ENCODE measurements around the gene MS4A14.
"Not testable (repeated sequence)": the region's sequence is repeated elsewhere in the genome, so short reads cannot be mapped to it uniquely, and the experiment has no call there.

MS4A14 gene

DNA sequence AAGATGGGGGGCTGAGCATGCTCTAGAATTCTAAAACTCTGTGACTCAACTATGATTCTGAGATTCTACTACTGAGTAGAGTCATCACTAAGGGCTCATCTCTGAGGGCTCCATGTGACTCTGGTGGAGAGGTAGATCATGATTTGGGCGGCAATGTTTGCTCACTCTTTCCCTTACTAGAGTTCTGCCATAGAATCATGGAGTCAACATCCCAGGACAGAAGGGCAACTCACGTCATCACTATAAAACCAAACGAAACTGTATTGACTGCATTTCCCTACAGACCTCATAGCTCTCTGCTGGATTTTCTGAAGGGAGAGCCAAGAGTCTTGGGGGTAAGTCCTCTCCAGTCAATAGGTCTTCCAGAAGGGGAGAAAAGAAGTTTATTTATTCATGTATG lies at the start of gene MS4A14:
MS4A14 (plus strand) TSS at position 78 of the 400 bp plus-strand sequence; CDS start at position 198, 120 bp downstream.
- no peak for DNase-seq

DNA sequence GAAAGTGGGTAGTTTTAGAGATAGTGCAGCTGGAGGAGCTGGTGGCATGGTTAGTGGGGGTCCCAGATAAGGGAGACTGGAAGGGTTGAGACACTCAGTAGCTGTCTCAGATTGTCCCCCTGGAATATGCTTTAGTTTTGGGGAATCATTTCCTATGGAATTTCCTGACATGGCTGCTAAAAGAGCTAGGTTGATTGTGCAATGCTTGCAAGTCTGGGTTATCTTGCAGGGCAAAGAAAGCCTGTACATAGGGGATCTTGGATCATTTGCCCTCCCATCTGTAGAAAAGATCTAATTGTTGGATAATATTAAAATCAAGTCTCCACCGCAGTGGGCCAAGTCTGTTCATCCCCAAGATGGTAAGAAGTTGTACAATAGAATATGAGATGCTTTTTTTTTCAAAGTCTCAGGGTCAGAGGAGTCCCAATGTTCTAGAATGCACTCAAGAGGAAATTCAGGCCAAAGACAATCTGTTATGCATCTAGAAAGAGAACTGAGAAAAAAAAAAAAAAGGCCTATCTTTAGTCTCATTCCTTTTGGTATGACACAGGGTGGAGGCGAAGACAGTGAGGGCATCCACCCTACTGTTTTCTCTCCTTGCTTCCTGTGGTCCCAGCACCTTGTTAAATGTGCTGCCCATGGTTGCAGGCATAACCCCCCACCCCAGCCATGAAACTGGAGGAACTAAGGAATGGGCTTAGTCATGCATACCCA lies 49.0 kb upstream of the MS4A14 start:
- DNase-seq: no peak

- DNase-seq: no peak
These were observed 48.1 kb upstream of the MS4A14 start for GRCh38 chr11:60348116-60348515.

DNA sequence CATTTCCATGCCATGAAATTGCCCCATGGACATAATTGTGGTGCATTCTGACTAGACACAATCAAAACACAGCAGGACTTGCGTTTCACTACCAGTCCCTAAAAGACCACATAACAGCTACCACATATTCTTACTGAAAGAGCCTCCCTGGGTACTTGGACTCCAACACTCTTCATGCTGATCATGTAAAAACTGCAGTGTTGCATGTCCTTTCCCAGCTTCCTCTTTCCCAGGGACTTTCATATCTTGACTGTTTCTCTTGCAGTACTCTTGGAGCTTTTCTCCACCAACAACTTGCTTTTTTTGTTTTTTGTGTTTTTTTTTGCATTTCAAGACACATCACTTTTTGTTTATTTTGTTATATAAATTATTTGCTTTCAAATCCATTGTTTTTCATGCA lies 46.3 kb upstream of the MS4A14 start:
- no peak for DNase-seq

DNA sequence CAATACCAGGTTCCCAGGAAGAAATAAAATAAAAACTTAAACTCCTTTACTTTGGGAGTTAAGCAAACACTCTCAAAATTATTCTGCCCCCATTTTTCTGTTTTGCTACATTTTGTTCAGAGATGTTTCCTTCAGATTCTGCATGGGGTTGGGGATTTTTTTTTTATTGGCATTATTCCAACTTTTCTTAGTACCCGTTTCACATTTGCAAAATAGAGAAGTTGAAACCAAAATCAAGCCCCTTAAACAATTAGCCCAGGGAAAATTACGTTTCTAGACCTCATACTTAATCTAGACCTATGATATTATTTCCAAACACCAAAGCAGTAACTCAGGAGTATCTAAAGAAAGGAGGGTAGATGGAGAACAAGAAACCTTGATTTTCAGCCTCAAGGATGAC lies 38.5 kb upstream of the MS4A14 start:
- no peak for DNase-seq

DNA sequence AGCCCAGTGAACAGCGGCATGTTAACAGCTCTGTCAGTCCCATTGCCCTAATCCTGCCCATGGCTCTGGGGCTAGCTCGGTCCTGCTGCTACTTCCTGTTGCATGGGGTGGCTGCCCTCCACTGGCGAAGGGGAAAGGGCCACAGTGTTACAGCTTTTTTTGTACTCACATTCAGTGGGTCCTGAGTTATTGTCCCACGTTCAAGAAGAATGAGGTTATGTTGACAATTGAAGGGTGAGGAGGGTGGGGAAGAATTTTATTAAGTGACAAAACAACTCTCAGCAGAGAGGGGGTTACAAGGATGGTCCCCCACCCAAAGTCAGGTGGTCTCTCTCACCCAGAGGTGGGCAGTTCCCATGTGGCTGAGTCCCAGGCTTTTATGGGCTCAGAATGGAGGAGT lies 35.6 kb upstream of the MS4A14 start:
- DNase-seq: no peak

- no peak for DNase-seq
These were observed 34.0 kb upstream of the MS4A14 start for GRCh38 chr11:60362241-60362640.

GRCh38 chr11:60363542-60364470 lies 32.5 kb upstream of the MS4A14 start:
- DNase-seq: no peak

DNA sequence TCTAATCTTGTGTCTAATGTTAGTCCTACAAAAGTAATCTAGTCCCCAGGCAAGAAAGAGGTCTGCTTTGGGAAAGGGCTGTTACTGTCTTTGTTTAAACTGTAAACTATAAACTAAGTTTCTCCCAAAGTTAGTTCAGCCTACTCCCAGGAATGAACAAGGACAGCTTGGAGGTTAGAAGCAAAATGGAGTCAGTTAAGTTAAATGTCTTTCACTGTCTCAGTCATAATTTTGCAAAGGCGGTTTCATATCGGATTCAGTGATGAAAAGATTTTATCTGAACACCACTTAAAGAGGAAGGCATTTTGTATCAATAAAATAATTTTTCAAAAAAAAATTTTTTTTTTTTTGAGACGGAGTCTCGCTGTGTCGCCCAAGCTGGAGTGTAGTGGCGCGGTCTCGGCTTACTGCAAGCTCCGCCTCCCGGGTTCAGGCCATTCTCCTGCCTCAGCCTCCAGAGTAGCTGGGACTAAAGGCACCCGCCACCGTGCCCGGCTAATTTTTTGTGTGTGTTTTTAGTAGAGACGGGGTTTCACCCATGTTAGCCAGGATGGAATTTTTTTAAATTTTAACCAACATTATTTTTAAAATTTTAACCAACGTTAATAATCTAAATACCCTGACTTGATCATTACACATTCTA lies 29.9 kb upstream of the MS4A14 start:
- DNase-seq: not testable (repeated sequence)

DNA sequence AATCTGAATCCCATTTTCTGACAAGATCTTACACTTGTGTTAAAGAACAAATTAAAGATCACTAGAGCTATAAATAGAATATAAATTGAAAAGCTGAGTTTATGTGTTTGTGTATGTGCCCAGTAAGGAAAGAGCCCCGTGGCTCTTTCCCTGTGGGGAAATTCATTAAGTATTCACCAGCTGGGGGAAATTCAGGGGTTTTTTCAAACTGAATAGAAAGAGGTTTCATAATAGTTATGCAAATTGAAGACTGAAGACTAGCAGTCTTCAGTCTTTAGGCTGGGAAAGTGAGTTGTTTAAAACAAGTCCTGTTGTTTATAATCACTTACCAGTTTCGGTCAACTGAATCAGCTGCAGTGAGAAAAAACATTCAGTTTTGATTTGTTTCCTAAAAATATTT lies 29.2 kb upstream of the MS4A14 start:
- DNase-seq: no peak

DNA sequence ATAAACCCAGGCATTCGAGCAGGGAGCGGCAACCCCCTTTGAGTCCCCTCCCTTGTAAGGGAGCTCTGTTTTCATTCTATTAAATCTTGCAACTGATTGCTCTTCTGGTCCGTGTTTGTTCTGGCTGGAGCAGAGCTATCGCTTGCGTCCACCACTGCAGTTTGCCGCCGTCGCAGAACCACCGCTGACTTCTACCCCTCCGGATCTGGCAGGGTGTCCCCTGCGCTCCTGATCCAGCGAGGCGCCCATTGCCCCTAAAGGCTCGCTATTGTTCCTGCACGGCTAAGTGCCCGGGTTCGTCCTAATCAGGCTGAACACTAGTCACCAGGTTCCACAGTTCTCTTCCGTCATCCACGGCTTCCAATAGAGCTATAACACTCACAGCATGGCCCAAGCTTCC lies 28.4 kb upstream of the MS4A14 start:
- no peak for DNase-seq

DNA sequence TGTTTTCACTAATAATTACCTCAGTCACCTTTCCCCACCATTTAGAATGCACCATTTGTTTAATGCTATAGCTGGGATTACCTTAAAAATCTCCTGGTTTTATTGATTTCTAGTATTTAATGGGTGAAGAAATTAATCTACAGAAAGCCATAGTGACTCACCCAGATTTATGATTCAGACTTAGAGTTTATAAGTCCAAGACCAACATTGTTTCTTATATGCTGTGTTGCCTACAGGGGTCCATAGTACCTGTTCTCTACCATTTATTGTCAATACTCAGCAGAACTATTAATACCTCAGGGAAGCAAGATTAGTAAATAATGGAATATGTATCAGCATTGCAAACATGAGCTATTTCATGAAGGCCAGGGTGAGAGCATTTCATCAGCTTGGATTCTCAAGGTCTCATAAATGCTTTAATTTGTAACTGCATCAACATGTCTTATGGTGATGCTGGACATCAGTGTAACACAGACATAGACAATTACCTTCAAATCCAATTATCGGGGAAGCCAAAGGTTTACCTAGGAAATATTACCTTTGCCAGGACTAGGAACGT lies 25.9 kb upstream of the MS4A14 start:
- no peak for DNase-seq

DNA sequence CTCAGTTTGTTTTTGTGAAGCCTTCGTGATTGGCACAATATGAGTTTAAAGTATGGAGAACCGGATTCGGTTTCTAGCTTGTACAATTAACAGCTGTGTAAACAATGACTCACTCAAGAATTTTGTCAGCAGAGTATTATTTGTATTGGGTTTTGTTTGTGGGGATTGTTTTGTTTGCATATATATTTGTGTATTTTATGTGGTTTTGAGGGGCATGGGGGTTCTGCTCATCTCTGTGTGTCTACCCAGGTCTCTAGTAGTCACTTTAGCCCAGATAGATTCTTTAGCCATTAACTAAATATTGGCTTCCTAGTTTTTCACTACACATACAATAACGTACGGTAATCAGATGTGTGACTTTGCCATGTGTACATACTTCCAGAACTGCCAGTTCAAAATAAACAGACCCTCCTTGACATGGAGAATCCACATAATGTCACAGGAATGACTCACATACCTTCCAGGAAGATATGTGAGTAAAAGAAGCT lies 25.4 kb upstream of the MS4A14 start:
- no peak for DNase-seq

GRCh38 chr11:60371386-60371785 lies 24.9 kb upstream of the MS4A14 start:
- DNase-seq: no peak

GRCh38 chr11:60371854-60372253 lies 24.4 kb upstream of the MS4A14 start:
- no peak for DNase-seq

GRCh38 chr11:60372767-60373166 lies 23.5 kb upstream of the MS4A14 start:
- no peak for DNase-seq

DNA sequence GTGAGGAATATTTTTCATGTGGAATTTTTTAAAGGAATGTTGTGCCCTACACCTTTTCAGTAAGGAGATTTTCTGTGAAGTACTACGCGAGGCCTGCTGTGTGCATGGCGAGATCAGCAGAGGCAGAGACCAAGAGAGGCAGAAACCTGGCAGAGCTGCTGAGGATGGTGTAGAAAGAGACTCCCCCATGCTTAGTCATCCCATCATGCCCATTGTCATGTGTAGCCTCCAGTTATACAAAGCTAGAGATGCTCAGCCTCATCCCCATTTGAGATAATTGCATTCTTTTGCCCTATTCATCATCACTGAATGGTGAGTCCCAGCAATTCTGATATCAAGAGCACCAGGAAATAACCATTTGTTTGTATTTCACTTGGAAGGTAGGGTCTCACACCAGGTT lies 20.9 kb upstream of the MS4A14 start:
- no peak for DNase-seq

DNA sequence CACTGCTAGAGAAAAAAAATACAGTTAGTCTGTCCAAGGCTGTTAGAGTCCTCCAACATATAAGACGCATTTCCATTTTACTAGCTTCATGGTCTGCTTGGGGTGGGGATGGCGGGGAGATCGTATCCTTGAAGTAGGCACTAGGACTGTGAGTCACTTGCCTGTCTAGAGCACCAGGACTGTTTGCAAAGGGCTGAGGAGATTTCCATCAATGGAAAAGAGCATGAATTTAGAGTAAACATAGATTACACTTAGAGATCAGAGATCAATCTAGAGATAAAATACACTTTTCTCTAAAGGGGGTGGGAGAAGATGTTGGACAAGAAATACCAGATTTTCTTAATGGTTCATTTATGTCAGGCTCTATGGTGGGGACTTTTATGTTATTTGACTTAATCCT lies 19.7 kb upstream of the MS4A14 start:
- no peak for DNase-seq

DNA sequence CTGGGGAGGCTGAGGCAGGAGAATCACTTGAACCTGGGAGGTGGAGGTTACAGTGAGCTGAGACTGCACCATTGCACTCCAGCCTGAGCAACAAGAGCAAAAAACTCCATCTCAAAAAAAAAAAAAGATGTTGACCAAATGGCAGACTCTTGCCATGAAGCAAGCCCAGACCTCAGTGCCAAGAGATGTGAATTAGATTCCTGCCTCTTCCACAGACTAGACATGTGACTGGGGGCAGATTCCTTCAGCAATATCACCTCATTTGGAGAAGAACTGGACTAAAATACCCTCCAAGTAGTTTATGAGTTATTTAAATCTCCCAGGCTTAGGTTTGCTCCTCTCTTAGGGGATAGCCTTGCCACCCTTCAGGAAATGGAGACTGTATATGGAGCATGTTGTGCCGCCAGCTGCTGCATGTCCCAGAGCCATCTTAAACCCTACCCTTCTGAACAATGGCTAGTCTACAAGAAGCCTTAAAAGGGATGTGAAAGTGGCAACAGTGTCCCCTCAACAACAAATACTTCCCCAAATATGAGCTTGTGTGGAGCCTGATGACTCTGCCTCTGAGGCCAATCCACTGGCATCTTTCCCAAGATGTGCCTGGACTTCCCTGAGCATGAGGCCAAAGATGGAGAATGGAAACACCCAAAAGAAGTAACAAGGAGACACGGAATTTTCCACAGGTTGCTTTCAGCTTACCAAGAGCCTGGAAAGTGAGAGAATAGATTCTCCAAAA lies 18.7 kb upstream of the MS4A14 start:
- DNase-seq: no peak

DNA sequence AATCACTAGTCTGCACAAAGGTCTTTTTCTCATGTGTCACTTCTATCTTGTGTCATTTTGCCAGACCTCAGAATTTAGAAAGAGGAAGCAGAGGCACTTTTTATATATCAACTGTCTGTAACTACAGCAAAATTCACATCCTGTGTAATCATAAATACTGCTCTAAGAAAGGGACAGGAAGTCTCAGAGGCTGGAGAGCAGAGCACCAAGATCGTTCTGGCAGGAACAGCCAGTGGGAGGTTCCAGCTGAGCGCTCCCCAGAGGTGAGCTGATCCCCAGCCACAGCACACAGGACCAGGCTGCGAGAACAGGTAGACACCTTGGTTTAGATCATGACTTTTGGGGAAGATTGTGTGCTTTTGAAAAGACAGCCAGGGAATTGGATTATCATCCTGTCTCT lies 17.9 kb upstream of the MS4A14 start, which contains the start of gene MS4A7:
MS4A7 (plus strand) TSS at position 179 of the 400 bp plus-strand sequence. CDS start 4,610 bp downstream, outside the sequence.
- no peak for DNase-seq

DNA sequence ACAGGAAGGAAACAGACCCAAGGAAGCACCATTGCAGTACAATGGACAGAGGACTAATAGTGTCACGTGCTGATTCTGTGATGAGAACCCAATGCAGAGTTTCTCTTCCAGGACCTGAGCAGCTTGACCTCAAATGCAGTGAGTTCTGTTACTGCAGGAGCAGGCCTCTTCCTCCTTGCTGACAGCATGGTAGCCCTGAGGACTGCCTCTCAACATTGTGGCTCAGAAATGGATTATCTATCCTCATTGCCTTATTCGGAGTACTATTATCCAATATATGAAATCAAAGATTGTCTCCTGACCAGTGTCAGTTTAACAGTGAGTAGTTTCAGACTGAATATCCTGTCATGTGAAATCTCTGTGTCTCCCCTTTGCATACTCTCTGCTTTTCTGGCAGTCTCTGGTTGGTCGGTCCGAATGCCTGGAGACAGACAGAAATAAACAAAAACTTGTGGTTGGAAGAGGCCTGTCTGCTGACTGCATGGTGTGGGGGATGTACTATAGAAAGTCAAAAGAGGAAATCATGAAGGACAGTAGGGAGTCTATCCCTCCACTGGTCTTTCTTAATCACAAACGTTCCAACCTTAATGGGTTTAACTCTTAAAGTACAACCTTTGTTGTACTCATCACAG lies 6.9 kb upstream of the MS4A14 start:
- no peak for DNase-seq

GRCh38 chr11:60390419-60390818 lies 5.8 kb upstream of the MS4A14 start:
- DNase-seq: no peak

Measured in NCI-H187 treated with DMSO at 0.1 percent for 48 hours (cell line).